UCSD-AML1 (cell line): ENCODE results near the gene OTOG.

Source experiments
- DNase-seq: peaks from one replicate; lab custom pipeline; 2025; ENCODE audit not compliant: unreplicated experiment; lab: John Stamatoyannopoulos, UW

The OTOG gene

GRCh38 chr11:17559341-17560087 is 12.5 kb downstream of the OTOG start:
- no peak for DNase-seq

- DNase-seq, result no peak
Measured at GRCh38 chr11:17560281-17561110, 13.4 kb downstream of the OTOG start.

GRCh38 chr11:17561111-17561415 is 14.0 kb downstream of the OTOG start:
- DNase-seq, result no peak

GRCh38 chr11:17561526-17561925 is 14.5 kb downstream of the OTOG start:
- DNase-seq, result no peak

- no peak for DNase-seq
Measured at GRCh38 chr11:17563231-17563646, 16.2 kb downstream of the OTOG start.

- DNase-seq, result no peak
Measured at GRCh38 chr11:17563961-17564686, 17.1 kb downstream of the OTOG start.

GRCh38 chr11:17564687-17565042 is 17.6 kb downstream of the OTOG start:
- DNase-seq, result no peak

GRCh38 chr11:17568944-17569343 is 21.9 kb downstream of the OTOG start:
- no peak for DNase-seq

- no peak for DNase-seq
Measured at GRCh38 chr11:17570034-17570433, 23.0 kb downstream of the OTOG start.

- DNase-seq, result no peak
Measured at GRCh38 chr11:17571431-17572358, 24.6 kb downstream of the OTOG start.

- DNase-seq, result no peak
Measured at GRCh38 chr11:17572359-17572690, 25.3 kb downstream of the OTOG start.

GRCh38 chr11:17572791-17573460 is 25.9 kb downstream of the OTOG start:
- DNase-seq, result no peak

GRCh38 chr11:17573526-17573925 is 26.5 kb downstream of the OTOG start:
- DNase-seq, result no peak

- no peak for DNase-seq
Measured at GRCh38 chr11:17574141-17575091, 27.4 kb downstream of the OTOG start.

- DNase-seq, result no peak
Measured at GRCh38 chr11:17575431-17576425, 28.7 kb downstream of the OTOG start.

- DNase-seq, result no peak
Measured at GRCh38 chr11:17578296-17578695, 31.2 kb downstream of the OTOG start.

GRCh38 chr11:17578958-17579357 is 31.9 kb downstream of the OTOG start:
- no peak for DNase-seq

GRCh38 chr11:17579451-17579850 is 32.4 kb downstream of the OTOG start:
- DNase-seq, result no peak
